BLaER1 (cell line): ENCODE data around the gene RAB26.
"Not testable (repeated sequence)": the region's sequence is repeated elsewhere in the genome, so short reads cannot be mapped to it uniquely, and the experiment has no call there.

Source experiments
- H3K27ac ChIP-seq: shearing (Covaris generic); formaldehyde crosslinking; 2 replicates; pipeline ENCODE4 v1.8.1; 2022
- H3K27me3 ChIP-seq: shearing (Covaris generic); formaldehyde crosslinking; 2 replicates; pipeline ENCODE4 v1.8.1; 2022
- H3K36me3 ChIP-seq: shearing (Covaris generic); formaldehyde crosslinking; 2 replicates; pipeline ENCODE4 v1.8.1; 2022
- H3K4me1 ChIP-seq: shearing (Covaris generic); formaldehyde crosslinking; 2 replicates; pipeline ENCODE4 v1.8.1; 2022
- H3K4me2 ChIP-seq: shearing (Covaris generic); formaldehyde crosslinking; 2 replicates; pipeline ENCODE4 v1.8.1; 2022
- H3K4me3 ChIP-seq: shearing (Covaris generic); formaldehyde crosslinking; 2 replicates; pipeline ENCODE4 v1.8.1; 2022
- H3K9ac ChIP-seq: shearing (Covaris generic); formaldehyde crosslinking; 2 replicates; pipeline ENCODE4 v1.8.1; 2022
- H3K9me3 ChIP-seq: shearing (Covaris generic); formaldehyde crosslinking; 2 replicates; pipeline ENCODE4 v1.8.1; 2022
- H4K20me1 ChIP-seq: shearing (Covaris generic); formaldehyde crosslinking; 2 replicates; pipeline ENCODE4 v1.8.1; 2022
- Cebpa-rat ChIP-seq: shearing (Covaris generic); IDR thresholded peaks from 2 replicates; pipeline ENCODE4 v1.8.1; 2022

The RAB26 gene

GRCh38 chr16:2147981-2148671, at the start of gene RAB26:
Gene RAB26, plus strand, starts transcription at chr16:2148625. Its CDS starts 159 bp downstream, at chr16:2148784.
- TF ChIP-seq Cebpa-rat: no peak
- Histone ChIP-seq H3K27ac (peak within 1 kb of the TSS; percentile 79), H3K9ac (peak within 1 kb of the TSS; percentile 99), H3K36me3 (peaks cover 23% of the 10 kb centered on the region), H3K4me1 (peaks cover 81% of the 10 kb centered on the region), H3K9me3 (no peaks in the 10 kb centered on the region), H3K4me2 (peak within 1 kb of the TSS; percentile 100), H4K20me1 (peaks cover 75% of the 10 kb centered on the region), H3K27me3 (no peaks in the 10 kb centered on the region), H3K4me3 (peak within 1 kb of the TSS; percentile 90)

GRCh38 chr16:2101581-2101980, 46.8 kb upstream of the RAB26 start:
- H3K9ac ChIP-seq, H3K4me1 ChIP-seq, H3K27me3 ChIP-seq, H3K27ac ChIP-seq, H3K4me2 ChIP-seq, H4K20me1 ChIP-seq, H3K9me3 ChIP-seq, H3K4me3 ChIP-seq: not testable (repeated sequence)
- H3K36me3 ChIP-seq: peaks cover 72% of the 10 kb centered on the region

- H3K36me3 ChIP-seq: peaks cover 70% of the 10 kb centered on the region
- H3K27me3 ChIP-seq: no peaks in the 10 kb centered on the region
- H3K4me1 ChIP-seq: no peaks in the 10 kb centered on the region
- no peak overlapping the region for H3K9ac ChIP-seq
- H3K27ac ChIP-seq: no peak overlapping the region
- H3K4me3 ChIP-seq: no peak overlapping the region
- H3K4me2 ChIP-seq: no peak overlapping the region
- 0 out of 2 replicates have a peak, but pooled peaks cover 5% of the 10 kb centered on the region for H4K20me1 ChIP-seq
- no peak for TF ChIP-seq Cebpa-rat
- no peaks in the 10 kb centered on the region for H3K9me3 ChIP-seq
Observed at GRCh38 chr16:2102471-2102870, 46.0 kb upstream of the RAB26 start.

GRCh38 chr16:2104464-2104863, 44.0 kb upstream of the RAB26 start:
- H3K4me3 ChIP-seq, H3K27me3 ChIP-seq, H3K4me1 ChIP-seq, H3K4me2 ChIP-seq, H3K27ac ChIP-seq, H3K9me3 ChIP-seq, H3K9ac ChIP-seq: not testable (repeated sequence)
- H4K20me1 ChIP-seq: 0 out of 2 replicates have a peak, but pooled peaks cover 19% of the 10 kb centered on the region
- H3K36me3 ChIP-seq: peaks cover 78% of the 10 kb centered on the region

- H3K4me2 ChIP-seq: not testable (repeated sequence)
Observed at GRCh38 chr16:2105291-2105690, 43.1 kb upstream of the RAB26 start.

GRCh38 chr16:2105769-2106168, 42.7 kb upstream of the RAB26 start:
- H4K20me1 ChIP-seq: 0 out of 2 replicates have a peak, but pooled peaks cover 32% of the 10 kb centered on the region
- not testable (repeated sequence) for H3K27me3 ChIP-seq, H3K27ac ChIP-seq, H3K9me3 ChIP-seq, H3K4me3 ChIP-seq, H3K4me2 ChIP-seq, H3K9ac ChIP-seq, H3K4me1 ChIP-seq
- peaks cover 78% of the 10 kb centered on the region for H3K36me3 ChIP-seq

More at GRCh38 chr16:2105291-2105690, 43.1 kb upstream of the RAB26 start:
- not testable (repeated sequence) for H3K27ac ChIP-seq, H3K9me3 ChIP-seq, H3K9ac ChIP-seq, H3K4me1 ChIP-seq, H3K27me3 ChIP-seq, H3K4me3 ChIP-seq
- Histone ChIP-seq H4K20me1 (0 out of 2 replicates have a peak, but pooled peaks cover 27% of the 10 kb centered on the region), H3K36me3 (peaks cover 78% of the 10 kb centered on the region)

- Histone ChIP-seq H3K36me3 (peaks cover 78% of the 10 kb centered on the region), H4K20me1 (0 out of 2 replicates have a peak, but pooled peaks cover 36% of the 10 kb centered on the region)
- H3K4me1 ChIP-seq, H3K4me2 ChIP-seq, H3K4me3 ChIP-seq, H3K27me3 ChIP-seq, H3K9me3 ChIP-seq, H3K27ac ChIP-seq, H3K9ac ChIP-seq: not testable (repeated sequence)
Observed at GRCh38 chr16:2106211-2106610, 42.2 kb upstream of the RAB26 start.

- H3K4me3 ChIP-seq, H3K9me3 ChIP-seq, H3K27me3 ChIP-seq, H3K4me1 ChIP-seq, H3K9ac ChIP-seq, H3K4me2 ChIP-seq, H3K27ac ChIP-seq: not testable (repeated sequence)
- Histone ChIP-seq H3K36me3 (peaks cover 82% of the 10 kb centered on the region), H4K20me1 (0 out of 2 replicates have a peak, but pooled peaks cover 37% of the 10 kb centered on the region)
Observed at GRCh38 chr16:2107121-2107790, 41.2 kb upstream of the RAB26 start.

- H3K9ac ChIP-seq, H3K9me3 ChIP-seq, H3K4me1 ChIP-seq, H3K27ac ChIP-seq, H3K27me3 ChIP-seq, H3K4me2 ChIP-seq, H3K4me3 ChIP-seq: not testable (repeated sequence)
- H3K36me3 ChIP-seq: peaks cover 82% of the 10 kb centered on the region
- H4K20me1 ChIP-seq: 0 out of 2 replicates have a peak, but pooled peaks cover 37% of the 10 kb centered on the region
Observed at GRCh38 chr16:2107791-2108125, 40.7 kb upstream of the RAB26 start.

GRCh38 chr16:2108446-2109270, 39.8 kb upstream of the RAB26 start:
- H4K20me1 ChIP-seq: 0 out of 2 replicates have a peak, but pooled peaks cover 37% of the 10 kb centered on the region
- H3K27ac ChIP-seq, H3K27me3 ChIP-seq, H3K4me1 ChIP-seq, H3K9ac ChIP-seq, H3K9me3 ChIP-seq, H3K4me3 ChIP-seq, H3K4me2 ChIP-seq: not testable (repeated sequence)
- H3K36me3 ChIP-seq: peaks cover 80% of the 10 kb centered on the region

- Histone ChIP-seq H4K20me1 (peaks cover 42% of the 10 kb centered on the region; the same call in 1 of the 2 replicates), H3K36me3 (peaks cover 85% of the 10 kb centered on the region)
- H3K4me2 ChIP-seq, H3K4me1 ChIP-seq, H3K4me3 ChIP-seq, H3K27me3 ChIP-seq, H3K9ac ChIP-seq, H3K27ac ChIP-seq, H3K9me3 ChIP-seq: not testable (repeated sequence)
Observed at GRCh38 chr16:2109271-2109580, 39.2 kb upstream of the RAB26 start.

GRCh38 chr16:2109872-2110271, 38.6 kb upstream of the RAB26 start:
- peaks cover 48% of the 10 kb centered on the region for H4K20me1 ChIP-seq
- not testable (repeated sequence) for H3K4me2 ChIP-seq, H3K9me3 ChIP-seq, H3K27me3 ChIP-seq, H3K9ac ChIP-seq, H3K4me1 ChIP-seq, H3K27ac ChIP-seq, H3K4me3 ChIP-seq
- H3K36me3 ChIP-seq: peaks cover 91% of the 10 kb centered on the region

GRCh38 chr16:2110332-2111008, 38.0 kb upstream of the RAB26 start:
- not testable (repeated sequence) for H3K4me3 ChIP-seq, H3K9ac ChIP-seq, H3K4me2 ChIP-seq, H3K9me3 ChIP-seq, H3K27me3 ChIP-seq, H3K27ac ChIP-seq, H3K4me1 ChIP-seq
- Histone ChIP-seq H3K36me3 (peaks cover 90% of the 10 kb centered on the region), H4K20me1 (peaks cover 54% of the 10 kb centered on the region)

- peaks cover 55% of the 10 kb centered on the region for H4K20me1 ChIP-seq
- H3K4me2 ChIP-seq, H3K27ac ChIP-seq, H3K27me3 ChIP-seq, H3K9ac ChIP-seq, H3K4me3 ChIP-seq, H3K9me3 ChIP-seq, H3K4me1 ChIP-seq: not testable (repeated sequence)
- peaks cover 86% of the 10 kb centered on the region for H3K36me3 ChIP-seq
Observed at GRCh38 chr16:2111009-2111353, 37.4 kb upstream of the RAB26 start.
